ENCODE measurements around the gene GATB.
"Not testable (repeated sequence)": the region's sequence is repeated elsewhere in the genome, so short reads cannot be mapped to it uniquely, and the experiment has no call there.

Gene GATB

GRCh38 chr4:151731670-151732069 is 29.1 kb downstream of the GATB start:
- not testable (repeated sequence) for FAIRE-seq; DNase-seq (ENCODE audit: low spot score)

DNA sequence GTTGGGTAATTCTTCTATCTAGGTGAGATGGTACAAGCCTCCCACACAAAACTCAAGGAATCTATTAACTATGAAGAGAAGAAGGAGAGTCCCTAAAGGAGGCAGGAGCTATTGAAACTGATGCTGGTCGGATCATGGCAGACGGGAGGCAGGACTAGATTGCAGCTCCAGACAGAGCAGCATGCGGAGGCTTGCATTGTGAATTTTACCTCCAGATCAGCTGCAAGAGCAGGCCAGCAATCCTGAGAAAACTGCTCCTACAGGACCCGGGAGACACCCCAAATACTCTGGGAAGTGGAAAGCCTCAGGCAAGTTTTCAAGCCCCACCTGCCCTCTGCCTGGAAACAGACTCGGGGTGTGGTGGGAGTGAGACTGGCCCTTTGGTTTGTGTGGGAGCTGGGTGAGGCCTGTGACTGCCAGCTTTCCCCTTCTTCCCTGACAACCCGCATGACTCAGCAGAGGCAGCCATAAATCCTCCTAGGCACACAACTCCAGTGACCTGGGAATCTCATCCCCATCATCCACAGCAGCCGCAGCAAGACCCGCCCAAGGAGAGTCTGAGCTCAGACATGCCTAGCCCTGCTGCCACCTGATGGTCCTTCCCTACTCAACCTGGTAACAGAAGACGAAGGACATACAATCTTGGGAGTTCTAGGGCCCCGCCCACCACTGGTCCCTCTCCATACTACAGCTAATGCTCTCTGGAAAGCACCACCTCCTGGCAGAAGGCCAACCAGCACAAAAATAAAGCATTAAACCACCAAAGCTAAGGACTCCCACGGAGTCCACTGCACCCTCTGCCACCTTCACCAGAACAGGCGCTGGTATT is 30.9 kb downstream of the GATB start:
- FAIRE-seq: peak; percentile 61
- peak; percentile 75 for DNase-seq (ENCODE audit: low spot score)

GRCh38 chr4:151728679-151729078 is 32.1 kb downstream of the GATB start:
- DNase-seq (ENCODE audit: low spot score) (no peak), FAIRE-seq (no peak)

- no peak for FAIRE-seq
Measured at GRCh38 chr4:151728006-151728405, 32.8 kb downstream of the GATB start.

DNA sequence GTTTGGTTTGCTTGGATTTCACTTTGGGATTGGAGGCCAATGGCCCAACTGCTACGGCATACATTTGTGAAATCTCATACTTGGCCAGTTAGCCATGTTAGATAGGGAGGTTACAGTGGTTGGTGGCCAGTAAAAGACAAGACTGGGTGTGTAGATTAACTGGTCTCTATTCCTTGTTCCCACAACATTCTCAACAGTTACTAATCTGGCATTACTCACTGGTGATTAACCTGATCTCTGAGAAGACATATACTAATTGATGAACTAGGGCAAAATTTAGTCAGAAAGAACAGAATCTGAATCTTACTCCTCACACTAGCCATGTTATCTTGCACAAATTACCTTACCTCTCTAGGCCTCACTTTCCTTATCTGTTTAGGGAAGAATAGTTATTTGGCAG is 33.4 kb downstream of the GATB start:
- DNase-seq (ENCODE audit: low spot score) (peak; percentile 7), FAIRE-seq (no peak)

More at GRCh38 chr4:151728006-151728405, 32.8 kb downstream of the GATB start:
- no peak for DNase-seq (ENCODE audit: low spot score)

- no peak for DNase-seq (ENCODE audit: low spot score)
- FAIRE-seq: no peak
Measured at GRCh38 chr4:151725087-151725486, 35.7 kb downstream of the GATB start.

GRCh38 chr4:151721916-151722315 is 38.9 kb downstream of the GATB start:
- DNase-seq (ENCODE audit: low spot score) (no peak), FAIRE-seq (no peak)

GRCh38 chr4:151721466-151721865 is 39.3 kb downstream of the GATB start:
- FAIRE-seq: no peak
- no peak for DNase-seq (ENCODE audit: low spot score)

GRCh38 chr4:151719956-151720334 is 40.9 kb downstream of the GATB start:
- FAIRE-seq (no peak), DNase-seq (ENCODE audit: low spot score) (no peak)

- no peak for FAIRE-seq
- DNase-seq (ENCODE audit: low spot score): no peak
Measured at GRCh38 chr4:151718984-151719955, 41.5 kb downstream of the GATB start.

DNA sequence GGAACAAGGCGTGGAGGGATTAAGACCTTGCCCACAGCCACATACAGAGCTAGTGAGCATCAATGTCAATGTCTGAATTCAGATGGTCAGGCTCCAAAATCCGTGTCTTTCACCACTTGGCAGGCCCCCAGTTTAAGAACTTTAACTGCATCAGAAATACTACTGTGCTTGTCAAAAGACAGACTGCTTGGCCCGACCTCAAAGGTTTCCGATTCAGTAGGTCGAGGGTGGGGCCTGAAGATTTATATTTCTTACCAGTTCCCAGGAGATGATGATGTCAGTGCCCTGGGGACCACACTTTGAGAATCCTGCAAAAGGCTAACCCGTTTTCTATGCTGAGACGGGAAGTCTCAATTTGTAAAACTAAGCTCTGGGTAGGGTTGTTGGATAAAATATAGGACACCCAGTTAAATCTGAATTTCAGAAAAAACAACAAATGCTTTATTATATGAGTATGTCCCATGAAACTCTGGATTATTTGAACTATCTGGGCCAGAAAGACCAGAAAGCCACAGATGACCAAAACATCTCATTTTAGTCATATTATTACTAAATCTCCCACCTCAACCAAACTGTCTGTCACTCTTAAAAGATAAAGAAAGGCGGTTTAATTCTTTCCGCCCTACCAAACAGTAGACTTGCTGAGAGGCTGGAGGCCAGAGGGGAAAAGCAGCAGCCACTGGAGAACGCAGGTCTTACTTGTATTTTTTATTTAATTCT is 42.7 kb downstream of the GATB start:
- DNase-seq (ENCODE audit: low spot score) (no peak), FAIRE-seq (no peak)

DNA sequence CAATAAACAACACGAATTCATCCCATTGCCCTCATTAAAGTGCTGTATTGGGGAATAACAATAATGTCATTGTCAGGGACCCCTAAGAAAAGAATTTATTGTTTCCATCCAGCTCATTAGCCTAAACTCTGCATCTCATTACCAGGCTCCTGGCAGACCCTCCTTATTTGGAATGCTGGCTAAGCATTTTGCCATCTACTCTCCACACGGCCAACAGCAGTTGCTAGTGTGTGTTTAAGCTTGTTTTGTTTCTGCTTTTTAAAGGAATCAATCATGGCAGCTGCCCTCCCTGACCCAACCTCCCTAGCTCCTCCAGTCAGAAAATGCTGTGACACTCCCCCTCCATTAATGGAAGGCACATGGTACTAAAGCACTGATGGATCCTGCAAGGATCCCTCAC is 43.5 kb downstream of the GATB start:
- DNase-seq (ENCODE audit: low spot score) (no peak), FAIRE-seq (no peak)

DNA sequence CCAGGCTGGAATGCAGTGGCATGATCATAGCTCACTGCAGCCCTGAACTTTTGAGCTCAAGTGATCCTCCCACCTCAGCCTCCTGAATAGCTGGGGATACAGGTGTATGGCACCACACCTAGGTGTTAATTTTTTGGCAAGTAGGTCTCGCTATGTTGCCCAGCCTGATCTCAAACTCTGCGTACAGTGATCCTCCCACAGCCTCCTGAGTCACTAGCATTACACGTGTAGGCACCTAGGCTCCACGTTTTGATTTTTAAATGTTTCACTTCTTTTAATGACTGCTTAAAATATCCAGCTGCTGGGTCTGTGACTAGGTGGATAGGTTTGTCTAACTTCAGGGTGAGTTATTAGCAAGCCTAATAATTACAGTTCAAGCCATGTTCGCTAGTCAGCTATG is 44.5 kb downstream of the GATB start:
- no peak for FAIRE-seq

DNA sequence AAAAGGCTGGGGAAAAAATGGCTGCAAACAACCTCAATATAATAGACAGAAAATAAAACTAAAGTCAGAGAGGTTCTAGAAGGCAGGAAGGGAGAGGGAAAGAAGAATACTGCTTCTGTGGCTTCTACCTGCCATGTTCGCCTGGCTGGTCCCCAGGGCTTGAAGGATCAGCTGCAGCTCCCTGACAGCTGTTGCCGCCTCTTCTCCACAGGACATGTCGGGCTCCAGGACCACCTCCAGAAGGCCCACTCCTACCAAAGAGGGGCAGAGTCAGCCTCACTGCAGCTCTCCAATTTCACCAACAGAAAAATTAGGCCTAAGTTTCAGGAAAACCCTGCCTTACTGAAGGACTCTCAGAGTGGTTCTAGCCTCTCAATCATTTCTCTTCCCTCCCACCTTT is 44.9 kb downstream of the GATB start:
- DNase-seq (ENCODE audit: low spot score): no peak
- FAIRE-seq: no peak

More for the DNA sequence above, 44.5 kb downstream of the GATB start:
- no peak for DNase-seq (ENCODE audit: low spot score)

DNA sequence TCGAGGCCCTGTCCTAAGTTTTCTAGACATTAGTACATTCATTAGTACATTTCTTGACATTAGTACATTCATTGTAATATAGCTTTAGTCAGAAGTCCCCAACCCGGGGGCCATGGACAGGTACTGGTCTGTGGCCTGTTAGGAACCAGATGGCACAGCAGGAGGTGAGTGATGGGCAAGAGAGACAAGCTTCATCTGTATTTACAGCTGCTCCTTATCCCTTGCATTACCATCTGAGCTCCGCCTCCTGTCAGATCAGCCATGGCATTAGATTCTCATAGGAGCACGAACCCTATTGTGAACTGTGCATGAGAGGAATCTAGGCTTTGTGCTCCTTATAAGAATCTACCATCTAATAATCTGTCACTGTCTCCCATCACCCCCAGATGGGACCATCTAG is 48.0 kb downstream of the GATB start:
- no peak for FAIRE-seq
- DNase-seq (ENCODE audit: low spot score): no peak

- FAIRE-seq (no peak), DNase-seq (ENCODE audit: low spot score) (no peak)
Measured at GRCh38 chr4:151711646-151712045, 49.2 kb downstream of the GATB start.

GRCh38 chr4:151709587-151709986 is 51.2 kb downstream of the GATB start:
- no peak for DNase-seq (ENCODE audit: low spot score)
- FAIRE-seq: no peak

- no peak for FAIRE-seq
Measured at GRCh38 chr4:151709071-151709470, 51.7 kb downstream of the GATB start.

DNA sequence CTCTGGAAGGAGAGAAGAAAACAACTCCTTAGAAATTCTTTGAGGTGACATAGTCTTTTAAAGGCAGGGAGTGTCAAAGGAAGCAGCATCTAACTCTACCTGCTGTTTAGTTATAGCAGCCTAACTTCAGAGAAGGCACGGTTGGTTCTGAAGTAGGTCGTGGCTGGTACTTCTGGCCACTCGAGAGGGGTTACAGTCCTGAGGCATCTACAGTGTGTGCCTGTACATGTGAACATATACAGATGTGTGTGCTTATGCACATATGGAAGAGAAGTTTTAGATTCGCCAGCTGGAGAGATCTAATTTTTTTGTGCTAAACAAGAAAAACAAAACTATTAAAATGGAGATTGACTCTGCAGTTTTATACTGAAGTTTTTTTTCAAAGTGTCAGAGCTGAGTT is 52.7 kb downstream of the GATB start:
- DNase-seq (ENCODE audit: low spot score) (no peak), FAIRE-seq (no peak)

More at GRCh38 chr4:151709071-151709470, 51.7 kb downstream of the GATB start:
- DNase-seq (ENCODE audit: low spot score): no peak

- DNase-seq (ENCODE audit: low spot score): no peak
- FAIRE-seq: no peak
Measured at GRCh38 chr4:151703401-151703800, 57.4 kb downstream of the GATB start.

DNA sequence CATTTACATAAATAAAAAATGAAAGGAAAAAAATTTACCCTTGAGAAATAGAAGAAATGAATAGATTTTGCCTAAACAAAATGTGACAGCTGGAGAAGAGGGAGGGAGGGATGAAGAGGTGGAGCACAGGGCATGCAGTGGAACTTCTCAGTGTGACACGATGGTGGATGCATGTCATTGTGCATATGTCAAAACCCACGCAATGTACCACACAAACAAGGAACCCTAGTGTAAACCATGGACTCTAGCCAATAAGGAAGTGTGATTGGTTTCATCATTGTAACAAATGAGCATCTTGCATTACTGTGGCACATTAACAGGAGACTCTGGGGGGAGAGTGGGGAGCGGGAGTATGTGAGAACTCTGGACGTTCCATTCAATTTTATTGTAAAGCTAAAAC is 58.6 kb downstream of the GATB start:
- FAIRE-seq: no peak
- DNase-seq (ENCODE audit: low spot score): no peak
